HG02588 (cell line): ENCODE results near the gene IRX4.

Experiments
- ATAC-seq: cut with Tn5 transposase; IDR thresholded peaks from one replicate; pipeline ENCODE4 v1.9.1; 2021; ENCODE audit warnings: mild to moderate bottlenecking, moderate library complexity; ENCODE audit not compliant: unreplicated experiment

Gene IRX4

DNA sequence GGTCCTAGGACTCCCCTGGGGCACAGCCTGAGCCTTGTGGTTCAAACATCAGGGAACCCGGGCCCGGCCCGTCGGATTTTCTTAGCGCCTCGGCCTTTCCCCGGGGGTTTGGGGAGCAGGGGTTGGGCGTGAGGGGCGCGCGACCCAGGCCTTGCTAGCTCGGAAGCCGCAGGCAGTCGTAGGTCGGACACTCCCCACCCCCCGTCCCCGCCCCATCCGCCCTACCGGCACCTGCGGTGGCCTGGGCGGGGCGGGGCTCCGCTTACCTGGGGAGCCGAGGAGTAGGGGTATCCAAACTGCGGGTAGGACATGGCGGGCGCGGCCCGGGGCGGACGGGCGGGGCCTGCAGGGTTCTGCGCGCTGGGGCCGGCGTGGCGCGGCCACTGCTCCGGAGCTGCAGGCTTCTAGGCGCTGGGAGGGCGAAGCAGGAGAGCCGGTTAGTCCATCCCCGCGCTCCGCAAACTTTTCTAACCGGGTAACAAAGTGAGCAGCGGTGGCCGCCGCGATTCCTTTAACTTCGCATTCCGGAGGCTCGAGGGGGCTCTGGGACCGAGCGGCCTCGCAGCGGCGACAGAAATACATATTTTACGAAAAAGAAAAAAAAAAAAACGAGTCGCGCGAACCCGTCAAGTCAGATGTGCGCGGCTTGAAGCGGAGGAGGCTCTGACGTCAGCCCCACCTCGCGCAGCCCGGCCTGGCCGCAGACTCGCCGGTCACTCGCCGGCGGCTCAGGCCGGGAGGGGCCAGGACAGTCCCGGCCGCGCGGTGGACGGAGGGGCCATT, at the start of gene IRX4:
TSS of gene IRX4 (minus strand) at position 589 of the 783 bp plus-strand sequence. CDS start at position 311, 278 bp downstream.
- ATAC-seq: no peak

DNA sequence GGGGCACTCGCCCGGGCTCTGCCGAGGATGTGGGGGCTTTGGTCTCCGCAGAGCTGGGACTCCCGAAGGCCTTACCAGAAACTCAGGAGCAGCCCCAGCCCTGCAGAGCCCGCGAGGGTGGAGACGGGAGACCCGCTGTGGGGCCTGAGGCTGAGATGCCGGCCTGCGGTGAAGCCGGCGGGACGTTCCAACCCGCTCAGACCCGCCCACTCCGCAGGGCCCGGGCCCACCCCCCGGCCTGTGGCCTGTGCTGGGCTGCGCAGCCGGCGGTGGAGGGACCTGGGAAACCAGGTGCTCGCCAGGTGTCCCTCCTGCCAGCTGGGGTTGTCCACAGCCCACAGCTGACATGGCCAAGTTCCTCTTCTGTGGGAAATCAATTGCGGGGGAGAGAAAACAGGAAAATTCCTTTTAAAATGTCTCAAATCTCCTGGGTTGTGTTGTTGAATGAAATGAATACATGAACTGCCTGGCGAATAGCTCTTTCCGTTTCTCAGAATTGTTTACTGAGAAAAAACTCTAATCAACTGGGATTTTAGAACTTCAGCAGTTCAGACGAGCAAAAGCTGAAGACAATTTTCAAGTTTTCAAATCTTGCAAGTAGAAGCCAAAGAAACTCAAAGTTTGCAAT, 49.0 kb upstream of the IRX4 start:
- ATAC-seq: no peak

DNA sequence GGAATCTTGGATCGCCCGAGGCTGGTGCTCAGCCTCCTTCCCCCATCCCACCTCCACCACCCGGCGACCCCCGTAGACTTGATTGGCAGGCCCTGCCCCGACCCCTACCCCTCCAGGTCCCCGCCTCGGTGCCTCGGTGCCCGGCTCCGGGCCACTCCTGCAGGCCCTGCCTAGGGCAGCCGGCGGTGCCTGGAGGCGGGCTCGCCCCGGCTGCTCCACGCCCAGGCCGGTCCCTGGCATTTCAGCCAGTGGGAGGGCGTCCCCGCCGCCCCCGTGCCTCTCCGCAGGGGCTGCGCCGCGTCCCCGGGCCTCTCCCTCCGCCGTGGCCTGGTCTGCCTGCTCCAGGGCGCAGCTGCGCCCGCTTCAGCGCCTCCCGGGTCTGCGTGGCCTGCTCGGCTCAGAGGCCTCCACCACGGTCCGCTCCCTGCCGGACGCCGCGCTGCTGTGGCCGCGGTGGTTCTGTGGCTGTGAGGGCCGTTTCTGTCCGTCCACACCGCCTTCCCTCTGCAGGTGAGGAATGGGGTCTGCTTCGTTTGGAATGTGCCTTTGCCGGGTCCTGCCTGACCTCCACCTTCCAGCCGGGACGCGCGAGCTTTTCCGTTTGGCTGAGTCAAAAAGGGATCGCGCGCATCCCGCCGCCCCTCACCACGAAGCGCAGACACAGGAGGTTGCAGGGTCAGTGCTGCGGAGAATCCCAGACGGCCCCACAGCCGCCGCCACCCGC, 48.3 kb upstream of the IRX4 start:
- ATAC-seq: no peak

DNA sequence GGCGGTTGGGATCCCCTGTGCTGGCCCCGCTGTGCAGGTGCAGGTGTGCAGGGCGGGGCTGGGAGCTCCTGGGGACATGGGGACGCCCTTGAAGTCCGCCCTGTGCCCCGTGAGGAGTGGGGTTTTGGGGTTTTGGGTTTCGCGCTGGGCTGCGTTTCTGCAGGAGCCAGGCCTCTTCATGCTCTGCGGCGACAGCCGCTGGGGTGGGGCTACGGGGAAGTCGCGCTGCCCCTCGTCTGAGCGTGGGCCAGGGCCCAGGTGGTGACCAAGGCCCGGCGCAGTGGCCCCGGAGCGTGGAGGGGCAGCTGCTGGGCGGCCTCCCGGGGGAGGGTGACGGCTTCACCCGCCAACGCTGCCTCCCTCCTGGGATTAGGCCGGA, 47.8 kb upstream of the IRX4 start:
- no peak for ATAC-seq

DNA sequence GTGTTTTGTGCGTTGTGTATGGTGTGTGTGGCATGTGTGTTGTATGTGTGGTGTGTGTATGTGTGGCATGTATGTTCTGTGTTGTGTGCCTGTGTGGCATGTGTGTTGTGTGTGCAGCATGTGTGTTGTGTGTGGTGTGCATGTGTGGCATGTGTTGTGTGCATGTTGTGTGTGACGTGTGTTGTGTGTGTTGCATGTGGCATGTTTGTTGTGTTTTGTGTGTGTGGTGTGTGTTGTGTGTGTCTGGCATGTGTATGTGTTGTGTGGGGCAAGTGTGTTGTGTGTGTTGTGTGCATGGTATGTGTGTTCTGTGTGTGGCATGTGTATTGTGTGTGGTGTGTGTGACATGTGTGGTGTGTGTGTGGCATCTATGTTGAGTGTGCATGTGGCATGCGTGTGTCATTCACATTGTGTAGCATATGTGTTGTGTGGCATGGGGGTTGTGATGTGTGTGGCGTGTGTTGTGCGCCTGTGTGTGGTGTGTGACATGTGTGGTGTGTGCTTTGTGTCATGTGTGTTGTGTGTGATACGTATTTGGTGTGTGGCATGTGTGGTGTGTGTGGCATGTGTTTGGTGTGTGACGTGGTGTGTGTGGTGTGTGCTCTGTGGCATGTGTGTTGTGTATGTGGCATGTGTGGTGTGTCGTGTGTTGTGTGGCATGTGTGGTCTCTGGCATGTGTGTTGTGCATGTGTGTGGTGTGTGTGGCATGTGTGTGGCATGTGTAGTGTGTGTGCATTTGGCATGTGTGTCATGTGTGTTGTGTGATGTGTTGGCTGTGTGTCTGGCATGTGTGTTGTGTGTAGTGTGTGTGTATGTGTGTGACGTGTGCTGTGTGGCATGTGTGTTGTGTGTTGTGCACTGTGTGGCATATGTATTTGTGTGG, 46.6 kb upstream of the IRX4 start:
- ATAC-seq: no peak

DNA sequence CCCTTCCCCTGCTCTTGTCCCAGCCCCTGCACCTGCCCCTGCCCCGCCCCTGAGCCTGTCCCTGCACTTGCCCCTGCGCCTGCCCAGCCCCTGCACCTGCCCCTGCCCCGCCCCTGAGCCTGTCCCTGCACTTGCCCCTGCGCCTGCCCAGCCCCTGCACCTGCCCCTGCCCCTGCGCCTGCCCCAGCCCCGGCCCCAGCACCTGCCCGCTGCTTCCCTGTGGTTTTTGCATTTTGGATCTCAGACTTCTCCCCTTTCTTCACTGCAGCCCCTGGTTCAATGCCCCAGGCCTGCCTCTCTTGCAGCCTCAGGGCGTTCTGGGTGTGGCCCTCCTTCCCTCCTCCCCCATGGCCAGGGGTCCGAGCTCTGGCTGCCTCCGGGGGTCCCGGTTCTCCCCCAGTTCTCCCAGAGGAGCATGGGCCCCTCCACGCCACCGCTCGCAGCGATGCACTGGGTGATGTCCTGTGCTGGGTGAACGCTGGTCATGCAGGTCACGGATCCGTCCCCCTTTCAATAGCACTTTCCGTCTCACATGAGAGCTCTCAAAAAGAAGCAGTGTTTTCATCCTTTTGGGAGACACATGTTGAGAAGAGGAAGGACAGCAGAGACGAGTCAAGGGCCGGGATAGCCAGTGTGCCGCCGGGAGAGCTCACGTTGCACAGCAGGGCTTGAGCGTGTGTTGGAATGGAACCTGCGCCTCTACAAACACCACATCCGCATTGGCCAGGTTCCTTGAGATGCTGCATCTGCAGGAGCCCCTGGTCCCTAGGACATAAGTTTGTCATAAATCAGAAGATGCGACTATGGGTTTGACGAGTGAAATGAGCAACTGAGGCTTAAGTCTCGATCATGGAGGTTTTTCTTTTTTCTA, 44.0 kb upstream of the IRX4 start:
- ATAC-seq: no peak

DNA sequence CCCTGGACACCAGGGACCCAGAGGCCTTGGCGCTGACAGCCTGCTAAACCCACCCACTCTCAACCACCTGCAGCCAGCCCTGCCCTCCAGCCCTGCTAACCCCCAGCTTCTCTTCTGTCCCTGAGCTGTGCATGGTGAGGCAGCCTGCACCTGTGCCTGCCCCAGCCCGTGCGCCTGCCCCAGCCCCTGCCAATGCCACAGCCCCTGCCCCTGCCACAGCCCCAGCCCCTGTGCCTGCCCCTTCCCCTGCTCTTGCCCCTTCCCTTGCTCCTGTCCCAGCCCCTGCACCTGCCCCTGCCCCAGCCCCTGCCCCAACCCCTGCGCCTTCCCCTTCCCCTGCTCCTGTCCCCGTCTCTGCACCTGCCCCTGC, 43.3 kb upstream of the IRX4 start:
- no peak for ATAC-seq

DNA sequence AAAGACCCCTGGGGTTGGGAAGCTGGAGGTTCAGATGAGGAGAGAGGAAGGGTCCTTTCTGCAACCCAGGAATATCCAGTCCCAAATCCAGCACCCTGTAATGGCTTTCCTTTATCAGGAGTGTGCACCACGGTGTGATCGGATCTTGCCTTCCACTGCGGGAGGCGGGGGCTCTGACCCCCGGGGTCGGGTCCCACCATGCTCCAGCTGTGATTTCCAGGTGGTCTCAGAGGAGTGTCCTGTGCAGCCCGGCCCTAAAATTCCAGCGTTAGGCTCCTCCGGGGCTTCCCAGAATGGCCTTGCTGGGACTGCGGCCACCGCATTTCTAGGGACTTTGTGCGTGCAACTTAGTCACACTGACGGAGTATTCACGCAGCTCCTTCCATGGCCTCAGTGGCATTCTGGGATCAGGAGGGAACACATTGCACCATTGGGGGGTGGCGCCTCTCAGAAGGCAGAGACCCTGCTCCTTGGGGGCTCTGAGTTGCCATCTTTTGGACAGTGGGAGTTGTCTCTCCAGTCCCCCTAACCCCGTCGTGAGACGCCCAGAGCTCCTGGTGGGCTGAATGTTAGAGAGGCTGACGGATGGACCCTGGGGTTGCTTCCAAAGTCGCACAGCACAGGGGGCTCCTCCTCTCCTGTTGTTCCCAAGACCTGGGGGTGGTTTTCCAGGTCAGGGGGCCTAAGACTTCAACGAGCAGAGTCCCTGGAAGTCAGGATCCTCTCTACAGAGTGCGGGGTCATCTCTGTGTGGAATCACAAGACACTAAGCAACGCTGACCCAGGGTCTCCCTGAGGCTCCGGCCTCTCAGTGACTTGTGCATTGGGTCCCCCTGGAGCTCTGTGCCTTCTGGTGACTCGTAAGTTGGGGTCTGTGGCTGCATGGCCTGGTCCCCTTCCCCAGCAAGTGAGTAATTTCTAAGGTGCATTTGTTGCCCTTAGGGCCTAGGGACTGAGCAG, 42.7 kb upstream of the IRX4 start:
- ATAC-seq: no peak

DNA sequence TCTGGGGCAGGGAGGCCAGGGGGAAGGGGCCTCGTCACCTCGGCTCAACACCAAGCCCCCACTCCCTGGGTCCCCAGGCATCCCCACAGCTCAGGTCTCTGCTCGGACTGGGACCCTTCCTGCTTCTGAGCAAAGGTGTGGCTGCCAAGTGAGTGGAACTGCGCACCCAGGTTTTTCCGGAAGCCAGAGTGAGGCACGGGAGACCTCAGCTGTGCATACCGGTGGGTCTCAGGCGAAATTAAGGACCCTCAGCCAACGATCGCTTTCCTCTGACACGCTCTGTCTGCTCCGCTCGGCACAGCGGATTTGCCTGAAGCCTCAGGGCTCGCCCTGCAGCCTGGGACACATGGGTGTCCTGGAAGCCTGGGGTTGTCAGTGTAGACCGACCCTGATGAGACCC, 41.0 kb upstream of the IRX4 start:
- no peak for ATAC-seq

DNA sequence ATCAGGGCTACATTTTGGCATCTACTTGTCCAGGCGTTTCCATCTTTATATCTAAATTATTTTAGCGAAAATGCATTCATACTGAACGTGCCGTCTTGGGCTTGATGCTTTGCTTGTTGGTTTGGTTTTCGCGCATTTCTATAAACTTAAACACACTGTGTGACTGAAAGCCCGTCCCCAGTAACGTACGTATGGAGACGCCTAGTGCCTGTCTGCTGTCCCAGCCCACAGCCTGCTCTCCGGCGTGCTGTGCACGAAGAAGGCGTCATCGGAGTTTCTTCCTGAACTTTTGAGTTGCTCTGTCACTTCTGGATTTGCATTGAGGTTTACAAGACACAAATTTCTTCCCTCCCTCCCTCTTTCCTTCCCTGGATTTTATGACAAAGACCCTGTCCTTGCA, 40.6 kb upstream of the IRX4 start:
- no peak for ATAC-seq

DNA sequence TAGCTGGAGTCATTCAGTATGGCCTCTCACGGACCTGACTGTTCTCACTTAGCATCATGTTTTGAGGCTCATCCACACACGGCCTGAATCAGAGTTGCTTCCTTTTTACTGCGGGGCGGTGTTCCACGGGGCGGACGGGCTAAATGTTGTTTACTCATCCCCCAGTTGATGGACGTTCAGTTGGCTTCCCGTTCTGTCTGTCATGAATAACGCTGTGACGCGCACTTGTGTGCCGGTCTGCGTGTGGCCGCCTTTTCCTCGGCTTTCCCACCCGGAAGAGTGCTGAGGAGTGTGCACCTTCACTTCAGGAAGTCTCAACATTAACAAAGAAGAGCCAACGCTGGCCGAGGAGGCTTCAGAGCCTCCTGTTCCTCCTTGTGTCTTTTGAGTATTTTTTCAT, 39.0 kb upstream of the IRX4 start:
- ATAC-seq: no peak

DNA sequence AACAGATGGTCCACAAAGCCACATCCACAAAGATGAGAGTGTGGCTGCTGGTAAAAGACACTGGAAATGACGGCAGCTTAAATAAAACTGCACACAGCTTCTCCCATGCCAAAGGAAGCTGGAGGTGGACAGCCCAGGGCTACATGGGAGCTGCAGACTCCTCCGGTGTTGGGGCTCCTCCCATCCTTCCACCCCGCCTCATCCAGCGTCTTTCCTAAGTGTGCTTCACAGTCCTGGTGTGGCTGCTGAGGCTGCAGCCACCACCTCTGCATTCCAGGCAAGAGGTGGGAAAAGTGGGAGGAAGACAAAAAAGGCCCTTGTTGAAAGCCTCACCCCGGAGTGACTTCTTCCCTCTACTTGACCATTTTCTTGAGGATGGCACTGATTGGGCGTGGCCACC, 37.0 kb upstream of the IRX4 start:
- no peak for ATAC-seq

DNA sequence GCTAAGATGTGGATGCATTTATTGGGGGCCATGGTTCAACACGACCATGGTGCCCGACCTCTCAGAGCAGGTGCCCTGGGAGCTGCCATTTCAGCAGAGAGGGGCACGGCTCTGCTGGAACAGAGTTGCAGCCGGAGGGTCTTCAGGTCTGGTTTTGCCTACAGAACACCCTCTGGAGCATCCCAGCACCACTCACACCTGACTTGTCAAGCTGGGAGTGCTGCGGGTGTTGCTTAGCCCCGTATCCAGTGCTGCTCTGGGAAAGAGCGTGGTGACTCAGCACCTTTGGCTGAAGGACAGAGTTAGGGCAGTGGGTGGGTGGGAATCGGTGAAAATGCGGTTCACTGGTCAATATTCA, 36.5 kb upstream of the IRX4 start:
- no peak for ATAC-seq

DNA sequence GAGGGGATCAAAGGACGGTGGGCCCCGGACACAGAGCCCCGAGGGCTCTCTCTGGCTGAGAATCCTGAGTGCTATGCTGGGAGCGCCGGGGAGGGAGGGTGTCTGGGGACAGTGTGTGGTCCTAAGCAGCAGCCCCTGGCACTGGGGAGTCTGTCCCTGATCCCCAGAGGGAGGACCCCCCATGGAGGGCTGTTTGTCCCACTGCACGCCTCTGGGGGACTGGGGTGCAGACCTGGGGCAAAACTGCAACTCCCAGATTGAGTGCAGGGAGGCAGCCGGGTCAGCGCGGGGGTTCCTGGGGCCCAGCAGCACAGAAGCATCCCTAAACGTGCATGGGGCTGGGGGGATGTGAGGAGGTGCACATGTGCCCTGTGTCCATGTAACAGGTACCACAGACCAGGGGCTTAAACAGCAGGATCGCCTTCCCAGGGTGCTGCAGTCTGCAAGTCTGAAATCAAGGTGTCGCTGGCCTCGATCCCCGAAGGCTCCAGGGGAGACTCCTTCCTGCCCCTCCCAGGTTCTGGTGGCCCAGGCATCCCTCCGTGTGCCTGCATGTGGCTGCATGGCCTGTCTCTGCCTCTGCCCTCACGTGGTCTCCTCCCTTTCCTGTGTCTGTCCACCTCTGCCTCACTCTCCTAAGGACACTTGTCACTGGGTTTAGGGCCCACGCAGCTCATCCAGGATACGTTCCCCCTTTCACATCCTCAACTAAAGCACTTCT, 35.9 kb upstream of the IRX4 start:
- ATAC-seq: no peak

DNA sequence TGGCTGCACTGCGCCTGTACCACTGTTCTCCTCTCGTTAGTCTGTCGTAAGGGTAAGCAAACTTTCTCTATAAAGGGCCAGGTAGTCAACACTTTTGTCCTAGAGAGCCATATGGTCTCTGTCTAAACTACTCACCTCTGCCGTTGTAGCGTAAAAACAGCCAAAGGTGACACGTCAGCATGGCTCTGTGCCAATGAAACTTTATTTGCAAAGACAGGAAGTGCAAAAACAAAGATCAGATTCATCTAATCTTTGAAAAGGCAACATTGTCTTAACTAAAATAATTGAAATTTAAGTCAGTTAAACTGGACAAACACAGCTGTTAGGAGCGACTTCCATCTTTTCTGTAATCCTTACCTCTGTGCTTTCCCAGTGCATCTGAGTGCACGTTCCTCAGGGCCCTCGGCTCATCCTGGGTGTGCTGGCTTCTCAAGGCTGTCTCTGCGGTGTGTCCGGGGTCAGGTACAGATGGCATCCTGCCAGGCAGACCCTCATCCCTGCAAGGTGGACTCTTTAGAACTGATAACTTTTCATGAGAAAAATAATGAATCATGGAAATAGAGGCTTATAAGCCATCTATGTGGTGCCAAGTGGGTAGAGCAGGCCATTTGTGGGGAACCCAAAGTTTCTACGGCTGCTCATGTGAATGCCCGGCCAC, 35.2 kb upstream of the IRX4 start:
- no peak for ATAC-seq

DNA sequence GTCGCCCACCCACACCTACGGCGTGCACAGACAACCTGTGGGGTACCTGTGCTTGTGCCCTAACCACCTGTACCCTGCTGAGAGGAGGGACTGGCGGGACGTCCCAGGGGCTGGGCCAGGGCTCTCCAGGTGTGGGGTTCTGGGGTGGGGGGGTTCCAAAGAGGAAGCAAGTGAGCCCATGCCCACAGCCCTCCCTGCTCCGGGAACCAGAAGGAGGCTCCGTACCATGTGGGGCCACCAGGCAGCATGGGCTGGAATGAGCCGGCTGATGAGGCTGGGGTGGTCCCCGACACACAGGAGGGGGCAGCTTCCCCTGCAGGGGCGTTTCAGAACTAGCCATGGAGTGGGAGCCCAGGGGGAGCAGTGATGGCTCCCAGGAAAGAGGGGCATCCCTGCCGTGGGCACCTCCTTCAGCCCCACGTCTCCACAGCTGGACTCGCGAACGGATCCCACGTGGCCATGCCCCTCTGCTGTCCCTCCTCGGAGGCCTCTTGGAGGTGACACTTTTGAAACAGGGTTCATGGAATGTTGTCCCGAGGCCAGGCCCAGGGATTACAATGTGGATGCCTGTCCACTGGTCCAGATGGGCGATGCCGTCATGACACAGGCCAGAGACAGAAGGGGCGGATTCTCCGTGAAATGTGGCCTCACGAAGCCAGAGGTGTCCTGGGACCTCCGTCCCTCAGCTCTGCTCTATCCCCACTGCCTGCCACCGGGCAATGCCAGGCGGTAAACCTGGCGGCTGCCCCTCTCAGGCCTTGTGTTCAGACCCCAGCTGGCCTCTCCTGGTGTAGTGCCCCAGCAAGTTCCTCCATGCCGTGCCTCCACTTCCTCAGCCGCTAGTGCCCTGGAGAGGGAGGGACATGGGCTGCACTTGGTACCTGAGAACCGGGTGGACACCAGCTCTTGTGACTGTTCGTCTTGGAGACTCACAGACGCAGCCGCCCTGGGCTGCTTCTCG, 33.6 kb upstream of the IRX4 start:
- no peak for ATAC-seq

DNA sequence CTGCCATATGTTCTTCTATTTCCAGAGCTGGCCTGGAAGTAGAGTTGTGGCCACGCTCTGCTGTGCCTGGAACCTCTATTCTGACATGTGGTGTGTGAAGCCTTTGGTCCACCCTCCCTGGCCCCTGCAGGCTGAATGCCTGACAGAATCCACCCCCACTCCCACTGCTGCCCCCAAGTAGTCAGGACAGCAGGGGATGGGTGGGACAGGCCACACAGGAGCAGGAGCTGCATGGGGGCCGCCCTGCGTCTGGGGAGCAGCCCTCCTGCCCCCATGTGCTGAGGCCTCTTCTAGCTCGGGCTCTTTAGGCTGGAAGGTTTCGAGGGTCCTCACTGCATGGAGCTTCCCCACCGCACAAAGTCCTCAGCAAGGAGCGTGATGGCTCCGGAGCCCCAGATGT, 32.6 kb upstream of the IRX4 start:
- ATAC-seq: no peak
